ENCODE data around the gene MIF4GD. TPM values are rescaled to one million over a fixed set of nuclear protein-coding genes. Genes with fewer than 3 reads are reported as not detected.

MIF4GD gene
- total RNA-seq, 2 donors from 2014 or later: 14.1 to 31.4 TPM

DNA sequence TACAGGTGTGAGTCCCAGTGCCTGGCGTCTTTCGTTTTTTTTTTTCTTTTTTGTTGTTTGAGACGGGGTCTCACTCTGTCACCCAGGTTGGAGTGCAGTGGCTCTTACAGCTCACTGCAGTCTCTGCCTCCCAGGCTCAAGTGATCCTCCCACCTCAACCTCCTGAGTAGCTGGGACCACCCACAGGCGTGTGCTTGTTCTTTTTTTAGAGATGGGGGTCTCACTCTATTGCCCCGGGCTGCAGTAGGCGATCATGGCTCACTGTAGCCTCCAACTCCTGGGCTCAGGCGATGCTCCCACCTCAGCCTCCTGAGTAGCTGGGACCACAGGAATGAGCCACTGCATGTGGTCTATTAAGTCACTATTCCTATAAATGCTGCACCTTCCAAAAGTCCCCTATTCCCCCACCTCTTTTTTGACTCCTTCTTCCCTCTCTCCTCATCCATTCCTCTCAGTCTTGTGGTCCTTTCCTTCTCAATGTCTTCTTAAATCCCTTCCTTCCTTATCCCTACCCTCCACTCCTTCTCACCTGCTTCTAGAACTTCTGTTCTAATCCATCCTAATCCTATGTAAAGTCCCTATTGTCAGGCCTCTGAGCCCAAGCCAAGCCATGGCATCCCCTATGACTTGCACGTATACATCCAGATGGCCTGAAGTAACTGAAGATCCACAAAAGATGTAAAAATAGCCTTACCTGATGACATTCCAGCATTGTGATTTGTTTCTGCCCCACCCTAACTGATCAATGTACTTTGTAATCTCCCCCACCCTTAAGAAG, 18.8 kb downstream of the MIF4GD start:
- 85% methylated on average over 8 of the region's 8 CpGs for WGBS
- no peaks in the 10 kb centered on the region for H3K36me3 ChIP-seq

DNA sequence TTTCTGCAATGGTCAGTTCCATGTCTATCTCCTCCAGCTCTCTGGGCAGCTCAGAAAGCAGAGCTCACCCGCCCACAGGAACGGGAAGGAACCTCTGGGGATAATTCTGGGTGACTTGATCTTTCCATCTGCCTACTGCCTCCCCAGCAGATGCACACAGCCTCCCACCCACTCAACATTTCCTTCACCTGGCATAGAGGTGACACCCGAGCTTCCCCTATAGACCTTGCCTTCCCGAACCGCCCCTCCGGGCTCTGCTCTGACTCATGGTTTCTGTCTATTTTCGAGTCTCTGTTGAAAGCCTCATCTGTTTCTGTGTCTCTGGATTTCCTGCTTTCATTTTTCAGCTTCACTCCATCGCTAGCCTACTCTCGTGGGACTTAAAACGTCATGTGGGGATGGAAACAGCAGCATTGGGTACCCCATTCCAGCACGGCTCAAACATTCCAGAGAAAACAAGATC, 21.0 kb downstream of the MIF4GD start:
- Histone ChIP-seq H3K27me3 (replicated peaks; ENCODE audit: insufficient read depth) (no peaks in the 10 kb centered on the region), H3K9me3 (no peaks in the 10 kb centered on the region), H3K4me1 (replicated peaks) (no peaks in the 10 kb centered on the region), H3K27ac (no peak overlapping the region), H3K4me3 (no peak overlapping the region), H3K36me3 (peaks cover 0 to 6% of the 10 kb centered on the region in 2 donors)
- intact Hi-C loops (cut with DNase I): no loop called here
- TF ChIP-seq, protein P1, sequence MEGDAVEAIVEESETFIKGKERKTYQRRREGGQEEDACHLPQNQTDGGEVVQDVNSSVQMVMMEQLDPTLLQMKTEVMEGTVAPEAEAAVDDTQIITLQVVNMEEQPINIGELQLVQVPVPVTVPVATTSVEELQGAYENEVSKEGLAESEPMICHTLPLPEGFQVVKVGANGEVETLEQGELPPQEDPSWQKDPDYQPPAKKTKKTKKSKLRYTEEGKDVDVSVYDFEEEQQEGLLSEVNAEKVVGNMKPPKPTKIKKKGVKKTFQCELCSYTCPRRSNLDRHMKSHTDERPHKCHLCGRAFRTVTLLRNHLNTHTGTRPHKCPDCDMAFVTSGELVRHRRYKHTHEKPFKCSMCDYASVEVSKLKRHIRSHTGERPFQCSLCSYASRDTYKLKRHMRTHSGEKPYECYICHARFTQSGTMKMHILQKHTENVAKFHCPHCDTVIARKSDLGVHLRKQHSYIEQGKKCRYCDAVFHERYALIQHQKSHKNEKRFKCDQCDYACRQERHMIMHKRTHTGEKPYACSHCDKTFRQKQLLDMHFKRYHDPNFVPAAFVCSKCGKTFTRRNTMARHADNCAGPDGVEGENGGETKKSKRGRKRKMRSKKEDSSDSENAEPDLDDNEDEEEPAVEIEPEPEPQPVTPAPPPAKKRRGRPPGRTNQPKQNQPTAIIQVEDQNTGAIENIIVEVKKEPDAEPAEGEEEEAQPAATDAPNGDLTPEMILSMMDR (IDR thresholded peaks at IDR 0.05): no peak
- TF ChIP-seq POLR2A (IDR thresholded peaks at IDR 0.05) (no peak), POLR2AphosphoS5 (IDR thresholded peaks at IDR 0.05) (no peak)
- DNase-seq (ENCODE audit: low spot score): no peak
- 64% methylated on average over 11 of the region's 11 CpGs for WGBS

More for the DNA sequence above, 18.8 kb downstream of the MIF4GD start:
- Histone ChIP-seq H3K27ac (no peak overlapping the region), H3K9me3 (no peaks in the 10 kb centered on the region), H3K27me3 (replicated peaks; ENCODE audit: insufficient read depth) (no peaks in the 10 kb centered on the region), H3K4me1 (replicated peaks) (no peaks in the 10 kb centered on the region), H3K4me3 (no peak overlapping the region)
- TF ChIP-seq POLR2AphosphoS5 (IDR thresholded peaks at IDR 0.05): no peak
- TF ChIP-seq, protein P1 (IDR thresholded peaks at IDR 0.05): no peak
- no peak for TF ChIP-seq POLR2A (IDR thresholded peaks at IDR 0.05)
- intact Hi-C loops (cut with DNase I): no loop called here
- DNase-seq (ENCODE audit: low spot score): no peak

DNA sequence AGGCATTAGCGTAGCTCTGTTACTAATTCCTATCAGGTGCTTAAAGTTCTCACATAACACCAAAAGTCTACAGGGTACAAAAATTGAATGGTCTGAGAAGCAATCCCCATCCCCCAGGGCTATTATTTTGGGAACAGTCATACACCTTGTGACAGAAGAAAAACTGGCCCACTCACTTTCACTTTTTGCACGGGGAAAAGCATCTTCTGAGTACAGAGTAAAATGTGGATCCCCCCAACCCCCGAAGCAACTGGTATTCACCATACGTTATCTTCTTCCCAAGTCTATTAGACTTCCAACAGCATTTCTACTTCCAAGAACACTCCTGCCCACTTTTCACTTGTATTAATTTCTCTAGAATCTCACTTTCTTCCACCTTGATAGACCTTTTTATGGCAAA, 21.5 kb downstream of the MIF4GD start:
- Histone ChIP-seq H3K36me3 (peaks cover 0 to 6% of the 10 kb centered on the region in 2 donors), H3K27ac (no peak overlapping the region), H3K4me3 (no peak overlapping the region), H3K4me1 (replicated peaks) (no peaks in the 10 kb centered on the region), H3K27me3 (replicated peaks; ENCODE audit: insufficient read depth) (no peaks in the 10 kb centered on the region), H3K9me3 (no peaks in the 10 kb centered on the region)
- TF ChIP-seq, protein P1 (IDR thresholded peaks at IDR 0.05): no peak
- TF ChIP-seq POLR2AphosphoS5 (IDR thresholded peaks at IDR 0.05) (no peak), POLR2A (IDR thresholded peaks at IDR 0.05) (no peak)
- intact Hi-C loops (cut with DNase I): no loop called here
- DNase-seq (ENCODE audit: low spot score): no peak
- WGBS: 72% methylated on average over 4 of the region's 4 CpGs

DNA sequence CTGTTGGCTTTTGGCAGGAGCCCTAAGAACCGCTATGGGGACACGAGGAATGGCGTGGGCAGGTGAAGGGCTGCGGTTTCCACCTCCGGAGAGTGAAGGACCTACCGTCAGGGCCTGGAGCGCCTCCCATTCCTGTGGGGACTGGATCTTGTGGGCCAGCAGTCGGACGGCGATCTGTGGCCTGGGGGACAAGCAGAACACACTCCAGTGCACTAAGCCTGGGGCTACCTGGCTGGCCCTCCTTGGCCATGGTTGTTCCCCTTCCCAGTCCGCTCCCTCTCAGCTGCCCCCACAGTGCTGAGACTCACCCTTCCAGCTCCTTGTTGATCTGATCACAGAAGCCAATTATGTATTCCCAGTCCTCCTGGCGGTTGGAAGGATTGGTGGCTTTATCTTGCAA, 24.6 kb downstream of the MIF4GD start:
- Histone ChIP-seq H3K9me3 (no peaks in the 10 kb centered on the region), H3K27me3 (replicated peaks; ENCODE audit: insufficient read depth) (no peaks in the 10 kb centered on the region), H3K4me1 (replicated peaks) (no peaks in the 10 kb centered on the region), H3K27ac (no peak overlapping the region), H3K4me3 (no peak overlapping the region), H3K36me3 (peaks cover 13 to 16% of the 10 kb centered on the region in 2 donors)
- TF ChIP-seq, protein P1 (IDR thresholded peaks at IDR 0.05): no peak
- no peak for TF ChIP-seq POLR2A (IDR thresholded peaks at IDR 0.05)
- no peak for TF ChIP-seq POLR2AphosphoS5 (IDR thresholded peaks at IDR 0.05)
- intact Hi-C loops (cut with DNase I): no loop called here
- 95% methylated on average over 12 of the region's 12 CpGs for WGBS
- no peak for DNase-seq (ENCODE audit: low spot score)

DNA sequence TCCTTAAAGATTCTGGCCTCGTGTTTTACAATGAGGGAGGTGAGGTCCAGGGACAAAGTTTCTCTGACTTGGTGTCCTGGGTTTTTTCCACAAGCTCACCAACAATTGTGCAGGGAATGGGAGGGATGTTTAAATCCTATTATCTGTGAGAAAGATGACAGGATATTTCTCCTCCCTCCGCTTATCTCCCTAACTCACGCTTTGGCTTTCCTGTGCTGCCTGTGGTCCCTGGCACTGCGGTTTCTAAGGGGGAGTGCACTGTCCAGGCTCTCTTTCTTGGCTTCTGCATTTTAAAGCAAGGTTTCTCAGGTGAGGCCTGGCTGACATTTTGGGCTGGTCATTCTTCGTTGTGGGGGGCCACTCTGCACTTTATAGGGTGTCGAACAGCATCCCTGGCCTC, 26.0 kb downstream of the MIF4GD start:
- Histone ChIP-seq H3K9me3 (no peaks in the 10 kb centered on the region), H3K4me1 (replicated peaks) (no peaks in the 10 kb centered on the region), H3K27me3 (replicated peaks; ENCODE audit: insufficient read depth) (no peaks in the 10 kb centered on the region), H3K27ac (no peak overlapping the region), H3K4me3 (no peak overlapping the region), H3K36me3 (peaks cover 18 to 30% of the 10 kb centered on the region in 2 donors)
- no peak for TF ChIP-seq POLR2AphosphoS5 (IDR thresholded peaks at IDR 0.05)
- TF ChIP-seq, protein P1 (IDR thresholded peaks at IDR 0.05): no peak
- TF ChIP-seq POLR2A (IDR thresholded peaks at IDR 0.05): no peak
- intact Hi-C loops (cut with DNase I): no loop called here
- 89% methylated on average over 6 of the region's 6 CpGs for WGBS
- no peak for DNase-seq (ENCODE audit: low spot score)

Measured in prostate gland (tissue), 2 donors.